IMR-90 (cell line): ENCODE measurements around the gene AP3M1. TPM values are rescaled to one million over a fixed set of nuclear protein-coding genes. Genes with fewer than 3 reads are reported as not detected.

Source experiments
- ATAC-seq: fragments of 200-7000 bp; cut with Tn5 transposase; 2 replicates; pipeline ENCODE4 v1.9.1; 2020; ENCODE audit warnings: low read depth, mild to moderate bottlenecking, moderate library complexity
- BruUV-seq: library from RNA; stranded (reverse); fragments of 400-500 nt; replicated peaks from 2 replicates; lab custom pipeline; 2021; lab: Mats Ljungman, UMichigan
- CTCF ChIA-PET: fragments of 300-600 bp; formaldehyde crosslinking; extraction: SDS; loops from one replicate; lab custom pipeline; 2021; ENCODE audit warnings: antibody characterized with exemption; lab: Yijun Ruan, JAX
- POLR2A ChIA-PET: fragments of 300-600 bp; sonication (Branson Sonifier 250); formaldehyde crosslinking; loops from one replicate; lab custom pipeline; 2022; ENCODE audit warnings: antibody characterized with exemption; ENCODE audit not compliant: unreplicated experiment; lab: Charles Lee
- DNase-seq: peaks from one replicate; pipeline ENCODE4 v3.0.0; 2013
- H2AFZ ChIP-seq: replicated peaks from 2 replicates; pipeline ENCODE3; 2013; ENCODE audit warnings: low read length, mild to moderate bottlenecking; ENCODE audit not compliant: poor library complexity
- H2AK5ac ChIP-seq: 2 replicates; pipeline ENCODE4 v1.6.1; 2013; ENCODE audit warnings: low read depth, low read length, inconsistent platforms
- H2AK9ac ChIP-seq: replicated peaks from 2 replicates; pipeline ENCODE3; 2013; ENCODE audit warnings: mild to moderate bottlenecking, low read depth, low read length, moderate library complexity; ENCODE audit not compliant: poor library complexity
- H2BK120ac ChIP-seq: 2 replicates; pipeline ENCODE4 v1.6.1; 2013; ENCODE audit warnings: low read depth, low read length, inconsistent platforms
- H2BK15ac ChIP-seq: 3 replicates; pipeline ENCODE4 v1.6.1; 2013; ENCODE audit warnings: low read depth, low read length, inconsistent platforms
- H2BK20ac ChIP-seq: 2 replicates; pipeline ENCODE4 v1.6.1; 2013; ENCODE audit warnings: low read depth, mild to moderate bottlenecking, inconsistent platforms, low read length, moderate library complexity
- H2BK5ac ChIP-seq: 2 replicates; pipeline ENCODE4 v1.6.1; 2013; ENCODE audit warnings: mild to moderate bottlenecking, low read depth, low read length, inconsistent platforms; ENCODE audit not compliant: poor library complexity, severe bottlenecking
- H3K14ac ChIP-seq: replicated peaks from 2 replicates; pipeline ENCODE4 v1.6.1; 2013; ENCODE audit warnings: low read depth, low read length, inconsistent platforms
- H3K18ac ChIP-seq: 2 replicates; pipeline ENCODE4 v1.6.1; 2013; ENCODE audit warnings: low read depth, low read length, control low read depth
- H3K23ac ChIP-seq: 2 replicates; pipeline ENCODE4 v1.6.1; 2013; ENCODE audit warnings: low read depth, low read length, inconsistent platforms
- H3K27ac ChIP-seq: 2 replicates; pipeline ENCODE4 v1.5.1; 2013; ENCODE audit warnings: mild to moderate bottlenecking, control low read depth, low read length; ENCODE audit not compliant: insufficient read depth
- H3K27me3 ChIP-seq: 2 replicates; pipeline ENCODE4 v1.6.1; 2013; ENCODE audit warnings: low read length; ENCODE audit not compliant: control insufficient read depth, insufficient read depth
- H3K36me3 ChIP-seq: 2 replicates; pipeline ENCODE4 v1.6.1; 2013; ENCODE audit warnings: low read length, mixed read lengths; ENCODE audit not compliant: control insufficient read depth, insufficient read depth
- H3K4ac ChIP-seq: 2 replicates; pipeline ENCODE4 v1.6.1; 2013; ENCODE audit warnings: low read depth, low read length, inconsistent platforms
- H3K4me1 ChIP-seq: 2 replicates; pipeline ENCODE4 v1.6.1; 2013; ENCODE audit warnings: low read length, mixed read lengths; ENCODE audit not compliant: control insufficient read depth, insufficient read depth
- H3K4me2 ChIP-seq: 2 replicates; pipeline ENCODE4 v1.6.1; 2013; ENCODE audit warnings: low read depth, mild to moderate bottlenecking, control low read depth, low read length, moderate library complexity
- H3K4me3 ChIP-seq: 2 replicates; pipeline ENCODE4 v1.5.1; 2013; ENCODE audit warnings: low read depth, mild to moderate bottlenecking, control low read depth, low read length, moderate library complexity; ENCODE audit not compliant: insufficient read depth
- H3K56ac ChIP-seq: 2 replicates; pipeline ENCODE4 v1.6.1; 2013; ENCODE audit warnings: low read length, inconsistent platforms; ENCODE audit not compliant: insufficient read depth; ENCODE audit errors: extremely low read depth
- H3K79me1 ChIP-seq, 2 experiments: 2 replicates each; pipeline ENCODE4 v1.6.1; 2013; ENCODE audit warnings: low read length in 2 of 2, inconsistent platforms in 1 of 2, low read depth in 1 of 2
- H3K9ac ChIP-seq: 2 replicates; pipeline ENCODE4 v1.6.1; 2013; ENCODE audit warnings: low read depth, low read length, control low read depth
- H3K9me1 ChIP-seq: 2 replicates; pipeline ENCODE4 v1.6.1; 2013; ENCODE audit warnings: low read length, inconsistent platforms; ENCODE audit not compliant: insufficient read depth
- H3K9me3 ChIP-seq: 2 replicates; pipeline ENCODE4 v1.6.1; 2013; ENCODE audit warnings: low read length; ENCODE audit not compliant: control insufficient read depth, insufficient read depth
- H4K20me1 ChIP-seq: 2 replicates; pipeline ENCODE4 v1.6.1; 2013; ENCODE audit warnings: low read length, inconsistent platforms; ENCODE audit not compliant: insufficient read depth
- H4K5ac ChIP-seq: 2 replicates; pipeline ENCODE4 v1.6.1; 2013; ENCODE audit warnings: mild to moderate bottlenecking, low read depth, low read length, control low read depth
- H4K8ac ChIP-seq, 2 experiments: 2 replicates each; pipeline ENCODE4 v1.6.1; 2013; ENCODE audit warnings: low read depth in 2 of 2, low read length in 2 of 2, control low read depth in 1 of 2, inconsistent platforms in 1 of 2
- H4K91ac ChIP-seq: 2 replicates; pipeline ENCODE4 v1.6.1; 2013; ENCODE audit warnings: low read depth, low read length, inconsistent platforms; ENCODE audit not compliant: insufficient read depth
- BHLHE40 ChIP-seq: fragments of 150-350 bp; IDR thresholded peaks from 2 replicates; pipeline ENCODE4 v1.6.1; 2016; ENCODE audit warnings: mild to moderate bottlenecking, low read depth, low read length
- CEBPB ChIP-seq: IDR thresholded peaks from 2 replicates; pipeline ENCODE4 v1.6.1; 2012; ENCODE audit warnings: low read depth, low read length, improper control_type of control experiment
- CHD1 ChIP-seq: IDR thresholded peaks from 2 replicates; pipeline ENCODE4 v1.6.1; 2012; ENCODE audit warnings: low read depth, low read length, improper control_type of control experiment
- CTCF ChIP-seq: conservative IDR thresholded peaks from 2 replicates; pipeline ENCODE4 v1.5.1; 2012; ENCODE audit warnings: mild to moderate bottlenecking, low read depth, low read length, improper control_type of control experiment
- ELK1 ChIP-seq: fragments of 150-350 bp; IDR thresholded peaks from 2 replicates; pipeline ENCODE4 v1.6.1; 2016; ENCODE audit warnings: low read depth, mild to moderate bottlenecking, low read length, moderate library complexity, borderline replicate concordance
- FOS ChIP-seq: fragments of 150-350 bp; IDR thresholded peaks from 2 replicates; pipeline ENCODE4 v1.6.1; 2016; ENCODE audit warnings: low read depth, low read length
- MAFK ChIP-seq: IDR thresholded peaks from 2 replicates; pipeline ENCODE4 v1.6.1; 2012; ENCODE audit warnings: low read depth, low read length, improper control_type of control experiment
- MAZ ChIP-seq: IDR thresholded peaks from 2 replicates; pipeline ENCODE4 v1.6.1; 2012; ENCODE audit warnings: low read depth, mild to moderate bottlenecking, low read length, improper control_type of control experiment, moderate library complexity, borderline replicate concordance
- MXI1 ChIP-seq: IDR thresholded peaks from 2 replicates; pipeline ENCODE4 v1.6.1; 2012; ENCODE audit warnings: low read depth, mild to moderate bottlenecking, low read length, moderate library complexity, borderline replicate concordance
- NFE2L2 ChIP-seq: fragments of 150-350 bp; IDR thresholded peaks from 2 replicates; pipeline ENCODE4 v1.6.1; 2016; ENCODE audit warnings: low read depth, mild to moderate bottlenecking, low read length
- POLR2A ChIP-seq: IDR thresholded peaks from 2 replicates; pipeline ENCODE4 v1.6.1; 2012; ENCODE audit warnings: mild to moderate bottlenecking, low read depth, low read length
- RAD21 ChIP-seq: IDR thresholded peaks from 2 replicates; pipeline ENCODE4 v1.6.1; 2012; ENCODE audit warnings: low read length, improper control_type of control experiment
- RCOR1 ChIP-seq: IDR thresholded peaks from 2 replicates; pipeline ENCODE4 v1.6.1; 2012; ENCODE audit warnings: mild to moderate bottlenecking, low read length, improper control_type of control experiment; ENCODE audit not compliant: insufficient replicate concordance
- RFX5 ChIP-seq: IDR thresholded peaks from 2 replicates; pipeline ENCODE4 v1.8.0; 2012; ENCODE audit warnings: low read depth, mild to moderate bottlenecking, low read length, moderate library complexity
- SMC3 ChIP-seq: fragments of 150-350 bp; IDR thresholded peaks from 2 replicates; pipeline ENCODE4 v1.6.1; 2016; ENCODE audit warnings: low read depth, mild to moderate bottlenecking, antibody characterized with exemption, low read length, moderate library complexity
- USF2 ChIP-seq: fragments of 150-350 bp; IDR thresholded peaks from 2 replicates; pipeline ENCODE4 v1.6.1; 2017; ENCODE audit warnings: mild to moderate bottlenecking, antibody characterized with exemption, low read length, low read depth
- WGBS, 2 experiments: methylation state at CpG; one replicate each; pipeline versions ENCODE4 v1.1.5 to v1.1.7; 2013; ENCODE audit warnings: missing lambda C conversion rate in 2 of 2; ENCODE audit not compliant: insufficient read length in 1 of 2; ENCODE audit errors: extremely low coverage in 2 of 2; 5-methylcytosine and 5-hydroxymethylcytosine counted together
- dilution Hi-C: fragments of 300-500 bp; cut with HindIII; formaldehyde crosslinking; loops from one replicate; pipeline ENCODE4 v1.14.3; 2018; ENCODE audit warnings: low sequenced_read_pairs; ENCODE audit not compliant: unreplicated experiment
- in situ Hi-C: fragments of 300-500 bp; cut with MboI; formaldehyde crosslinking; loops from 3 replicates; pipeline ENCODE4 v1.14.3; 2019; ENCODE audit warnings: low sequenced_read_pairs, inconsistent platforms, mixed read lengths
- intact Hi-C: fragments of 100-400 bp; cut with micrococcal nuclease; formaldehyde crosslinking; loops from 2 replicates; pipeline ENCODE4 v1.10.0; 2022
- polyA plus RNA-seq, 3 experiments: library from polyadenylated mRNA; depleted of rRNA; stranded (reverse); fragments of >200 nt; gene quantifications; 2 replicates each; pipeline ENCODE4 v1.2.3, GENCODE V29; 2012; ENCODE audit warnings: low replicate concordance in 1 of 3
- total RNA-seq: library from RNA; depleted of rRNA; stranded (reverse); fragments of >200 nt; gene quantifications from 2 replicates; pipeline ENCODE4 v1.2.3, GENCODE V29; 2012

Gene AP3M1
- total and polyA plus RNA-seq, 2 of the 4 experiments (the other 2 are of a cell fraction) = 26.6 to 46.4 TPM

GRCh38 chr10:74097776-74098175 lies 52.9 kb downstream of the AP3M1 start:
- Histone ChIP-seq H3K79me1 (peaks cover 48 to 72% of the 10 kb centered on the region in 2 experiments), H3K36me3 (peaks cover 77% of the 10 kb centered on the region), H4K20me1 (peaks cover 39% of the 10 kb centered on the region), H3K4me1 (peaks cover 3% of the 10 kb centered on the region; the same call in 1 of the 2 replicates), H2BK20ac (no peak overlapping the region), H3K56ac (no peak overlapping the region), H2BK15ac (no peak overlapping the region), H3K14ac (no peak overlapping the region), H3K18ac (no peak overlapping the region), H4K8ac (no peak overlapping the region), H3K9me1 (peaks cover 20% of the 10 kb centered on the region), H3K23ac (no peak overlapping the region), H2AK5ac (no peak overlapping the region), H3K27ac (no peak overlapping the region), H3K4me2 (no peak overlapping the region), H2BK5ac (no peak overlapping the region), H4K91ac (no peak overlapping the region), H3K9ac (no peak overlapping the region), H3K4ac (no peak overlapping the region), H3K9me3 (no peaks in the 10 kb centered on the region), H4K5ac (no peak overlapping the region), H3K4me3 (no peak overlapping the region), H2AK9ac (no peak overlapping the region), H2AFZ (no peak overlapping the region), H2BK120ac (no peak overlapping the region), H3K27me3 (no peaks in the 10 kb centered on the region)
- no peak for TF ChIP-seq POLR2A
- no peak for TF ChIP-seq NFE2L2
- no peak for TF ChIP-seq BHLHE40
- TF ChIP-seq ELK1 = no peak
- no peak for TF ChIP-seq SMC3
- no peak for TF ChIP-seq CTCF
- no peak for TF ChIP-seq RAD21
- TF ChIP-seq MAFK = no peak
- no peak for TF ChIP-seq CEBPB
- no peak for TF ChIP-seq MAZ
- TF ChIP-seq RFX5 = no peak
- TF ChIP-seq RCOR1 = no peak
- TF ChIP-seq USF2 = no peak
- TF ChIP-seq FOS = no peak
- TF ChIP-seq CHD1 = no peak
- TF ChIP-seq MXI1 = no peak
- ChIA-PET POLR2A (no interaction called here), CTCF (interaction anchor here (1.1 kb wide), 1 partner anchor 9 kb away, joined by 3 read pairs; no protein-coding TSS in a partner anchor)
- ATAC-seq (no peak), DNase-seq (peak; percentile 29)
- dilution Hi-C loops = no loop called here
- intact Hi-C loops = no loop called here
- in situ Hi-C loops = no loop called here
- no CpG with 5 or more reads among the region's 9 CpGs for whole genome bisulfite sequencing, 2 experiments
- no TSS peak for BruUV-seq
